Hypothalamus (tissue), 51 donors: Measurements from ENCODE around the gene NSD2.
"Not testable (repeated sequence)": the region's sequence is repeated elsewhere in the genome, so short reads cannot be mapped to it uniquely, and the experiment has no call there.

Source experiments
- DNase-seq, 51 donors: peaks; one replicate each; lab custom pipeline; 2025; lab: John Stamatoyannopoulos, UW

The NSD2 gene

GRCh38 chr4:1993718-1994516 is 122.7 kb downstream of the NSD2 start:
- not testable (repeated sequence) for DNase-seq

GRCh38 chr4:1994938-1995337 is 123.7 kb downstream of the NSD2 start:
- DNase-seq = no peak

- DNase-seq = no peak
Observed at GRCh38 chr4:1996866-1997611, 125.8 kb downstream of the NSD2 start.

- no peak for DNase-seq
Observed at GRCh38 chr4:1997712-1998111, 126.5 kb downstream of the NSD2 start.

- no peak for DNase-seq
Observed at GRCh38 chr4:1998296-1998695, 127.1 kb downstream of the NSD2 start.

GRCh38 chr4:1999308-1999707 is 128.1 kb downstream of the NSD2 start:
- DNase-seq = not testable (repeated sequence)

- not testable (repeated sequence) for DNase-seq
Observed at GRCh38 chr4:2003361-2003760, 132.2 kb downstream of the NSD2 start.

GRCh38 chr4:2006367-2006766 is 135.2 kb downstream of the NSD2 start:
- DNase-seq = no peak

- no peak for DNase-seq
Observed at GRCh38 chr4:2006956-2007653, 135.9 kb downstream of the NSD2 start.

GRCh38 chr4:2007804-2008670 is 136.8 kb downstream of the NSD2 start:
- peak in 2 of 51 donors; percentile 5 to 22 for DNase-seq

GRCh38 chr4:2008671-2008920 is 137.4 kb downstream of the NSD2 start:
- DNase-seq = no peak

GRCh38 chr4:2008921-2009650 is 137.9 kb downstream of the NSD2 start, which contains the start of gene NELFA:
Gene NELFA, minus strand, starts transcription at chr4:2008974. Its CDS starts 15 bp downstream, at chr4:2008959.
- peak; percentile 68 to 99 (median 94) for DNase-seq

- peak in 34 of 51 donors; percentile 9 to 69 (median 44) for DNase-seq
Observed at GRCh38 chr4:2009651-2010233, 138.5 kb downstream of the NSD2 start.

GRCh38 chr4:2011583-2011982 is 140.4 kb downstream of the NSD2 start:
- no peak for DNase-seq

- DNase-seq = no peak
Observed at GRCh38 chr4:2015008-2015407, 143.8 kb downstream of the NSD2 start.

GRCh38 chr4:2021358-2022018 is 150.3 kb downstream of the NSD2 start:
- DNase-seq = not testable (repeated sequence)

- no peak for DNase-seq
Observed at GRCh38 chr4:2024683-2025082, 153.5 kb downstream of the NSD2 start.

GRCh38 chr4:2025817-2026216 is 154.6 kb downstream of the NSD2 start:
- no peak for DNase-seq

GRCh38 chr4:2027120-2027519 is 155.9 kb downstream of the NSD2 start:
- DNase-seq = not testable (repeated sequence)
